K562 (cell line): ENCODE results near the gene AMZ1. TPM values are rescaled to one million over a fixed set of nuclear protein-coding genes. Genes with fewer than 3 reads are reported as not detected.

Source experiments
- ATAC-seq: fragments of 200-7000 bp; cut with Tn5 transposase; 3 replicates; pipeline ENCODE4 v1.9.1; 2020; ENCODE audit warnings: moderate library complexity
- BruUV-seq: library from RNA; stranded (reverse); fragments of 400-500 nt; replicated peaks from 2 replicates; lab custom pipeline; 2021; lab: Mats Ljungman, UMichigan
- CTCF ChIA-PET: fragments of 300-600 bp; formaldehyde crosslinking; extraction: SDS; loops from one replicate; lab custom pipeline; 2021; ENCODE audit warnings: low intra/inter-chr PET ratio; lab: Yijun Ruan, JAX
- POLR2A ChIA-PET: fragments of 300-600, 350-650 bp; sonication (Branson Sonifier 250); formaldehyde crosslinking; extraction: SDS; loops from one replicate; lab custom pipeline; 2021; ENCODE audit warnings: antibody characterized with exemption, inconsistent platforms; lab: Yijun Ruan, JAX
- DNase-seq, 4 experiments: peaks; one replicate each; pipeline versions ENCODE4 v3.0.0 to v3.0.0-alpha.2; 2011 to 2018; ENCODE audit warnings: low spot score in 3 of 4, mixed read lengths in 3 of 4; ENCODE audit errors: extremely low read depth in 1 of 4
- FAIRE-seq: peaks from 2 replicates; lab custom pipeline; 2011; peaks lifted over from hg19 to GRCh38; lab: Jason Lieb, UNC
- H2AFZ ChIP-seq: 2 replicates; pipeline ENCODE4 v1.6.0; 2011; ENCODE audit warnings: low read depth, low read length, control low read depth, inconsistent platforms
- H3K27ac ChIP-seq: fragments of 200-600 bp; 3 replicates; pipeline ENCODE4 v1.8.0; 2011; ENCODE audit warnings: low read depth, mild to moderate bottlenecking, control low read depth, inconsistent platforms, low read length, moderate library complexity, mixed read lengths; ENCODE audit errors: extremely low read depth
- H3K27me3 ChIP-seq, 2 experiments: fragments of 300-600 bp in 1 of 2; 2 replicates in 1 of 2; 3 replicates in 1 of 2; pipeline versions ENCODE4 v1.6.0 to v1.8.0; 2011; ENCODE audit warnings: inconsistent platforms in 2 of 2, low read length in 2 of 2, mild to moderate bottlenecking in 1 of 2, mixed read lengths in 1 of 2, moderate library complexity in 1 of 2; ENCODE audit not compliant: control insufficient read depth in 2 of 2, insufficient read depth in 2 of 2
- H3K36me3 ChIP-seq: fragments of 300-600 bp; 3 replicates; pipeline ENCODE4 v1.8.0; 2011; ENCODE audit warnings: mild to moderate bottlenecking, low read length, inconsistent platforms; ENCODE audit not compliant: control insufficient read depth, insufficient read depth
- H3K4me1 ChIP-seq, 2 experiments: fragments of 200-600 bp in 1 of 2; replicated peaks in 1 of 2; 2 replicates in 1 of 2; 3 replicates in 1 of 2; pipeline versions ENCODE4 v1.5.1 to v1.8.0; 2011; ENCODE audit warnings: inconsistent platforms in 2 of 2, low read length in 2 of 2, mild to moderate bottlenecking in 1 of 2, mixed read lengths in 1 of 2, moderate library complexity in 1 of 2; ENCODE audit not compliant: control insufficient read depth in 2 of 2, insufficient read depth in 2 of 2
- H3K4me2 ChIP-seq: 2 replicates; pipeline ENCODE4 v1.6.1; 2011; ENCODE audit warnings: low read length, control low read depth, inconsistent platforms, mixed read lengths; ENCODE audit not compliant: insufficient read depth
- H3K4me3 ChIP-seq: fragments of 200-600 bp; sonication (generic), shearing (Covaris generic); 2 replicates; pipeline ENCODE4 v1.5.1; 2016; ENCODE audit warnings: control low read depth, inconsistent platforms
- H3K79me2 ChIP-seq: fragments of 200-600 bp; 3 replicates; pipeline ENCODE4 v1.8.0; 2011; ENCODE audit warnings: low read length, inconsistent platforms; ENCODE audit not compliant: control insufficient read depth, insufficient read depth
- H3K9ac ChIP-seq, 2 experiments: 2 replicates each; pipeline versions ENCODE4 v1.6.0 to v1.6.1; 2011; ENCODE audit warnings: low read depth in 2 of 2, low read length in 2 of 2, control low read depth in 1 of 2, inconsistent platforms in 1 of 2, mild to moderate bottlenecking in 1 of 2, mixed read lengths in 1 of 2; ENCODE audit not compliant: insufficient read depth in 1 of 2
- H3K9me1 ChIP-seq: one replicate; pipeline ENCODE4 v1.6.0; 2011; ENCODE audit warnings: inconsistent platforms, mild to moderate bottlenecking, low read length, moderate library complexity; ENCODE audit not compliant: control insufficient read depth, insufficient read depth
- H3K9me3 ChIP-seq: replicated peaks from 2 replicates; pipeline ENCODE4 v1.5.1; 2011; ENCODE audit warnings: low read depth, low read length, inconsistent platforms; ENCODE audit not compliant: control insufficient read depth, insufficient read depth
- H4K20me1 ChIP-seq: replicated peaks from 2 replicates; pipeline ENCODE4 v1.6.1; 2011; ENCODE audit warnings: low read length, inconsistent platforms, mixed read lengths; ENCODE audit not compliant: control insufficient read depth, insufficient read depth
- CEBPZ ChIP-seq: fragments of 150-350 bp; IDR thresholded peaks from 2 replicates; pipeline ENCODE4 v1.6.1; 2014; ENCODE audit warnings: low read depth, mild to moderate bottlenecking, low read length, borderline replicate concordance
- CREB1 ChIP-seq, 2 experiments: sonication (generic) in 1 of 2; formaldehyde crosslinking in 1 of 2; IDR thresholded peaks; 2 replicates each; pipeline versions ENCODE4 v1.6.1 to v1.8.0; 2012 to 2022; ENCODE audit warnings: inconsistent platforms in 1 of 2, mild to moderate bottlenecking in 1 of 2, missing genetic modification reagents in 1 of 2, moderate library complexity in 1 of 2
- FOXA3 ChIP-seq, 2 experiments: fragments of 450-650 bp in 1 of 2; sonication (generic) in 1 of 2; formaldehyde crosslinking; IDR thresholded peaks in 1 of 2; conservative IDR thresholded peaks in 1 of 2; 2 replicates each; pipeline versions ENCODE4 v1.4.0 to v1.8.0; 2020 to 2022; ENCODE audit warnings: mild to moderate bottlenecking in 2 of 2, missing genetic modification reagents in 1 of 2
- HEY1 ChIP-seq: fragments of 250-450 bp; sonication (Bioruptor Pico); IDR thresholded peaks from 2 replicates; pipeline ENCODE4 v1.5.0; 2020; ENCODE audit warnings: mild to moderate bottlenecking, moderate library complexity, borderline replicate concordance
- MLLT1 ChIP-seq, 2 experiments: fragments of 450-650 bp; IDR thresholded peaks; 2 replicates each; pipeline ENCODE4 v1.6.1; 2016
- NCOA2 ChIP-seq, 2 experiments: fragments of 450-650 bp; IDR thresholded peaks; 2 replicates each; pipeline ENCODE4 v1.6.1; 2018; ENCODE audit warnings: mild to moderate bottlenecking in 2 of 2, moderate library complexity in 1 of 2; ENCODE audit not compliant: partially characterized antibody in 2 of 2
- RBFOX2 ChIP-seq: fragments of 200-400 bp; formaldehyde crosslinking; IDR thresholded peaks from 2 replicates; pipeline ENCODE4 v1.6.1; 2017; ENCODE audit warnings: low read depth, mild to moderate bottlenecking, low read length, moderate library complexity
- SP2 ChIP-seq: IDR thresholded peaks from 2 replicates; pipeline ENCODE4 v1.6.1; 2011; ENCODE audit warnings: mild to moderate bottlenecking, low read depth, low read length, moderate library complexity; ENCODE audit not compliant: poor library complexity, severe bottlenecking; ENCODE audit errors: extremely low read depth
- TAF15 ChIP-seq: fragments of 200-400 bp; formaldehyde crosslinking; IDR thresholded peaks from 2 replicates; pipeline ENCODE4 v1.6.1; 2017; ENCODE audit warnings: mild to moderate bottlenecking, low read depth, low read length, moderate library complexity
- TAF7 ChIP-seq: fragments of 450-650 bp; IDR thresholded peaks from 2 replicates; pipeline ENCODE4 v1.6.1; 2016; ENCODE audit warnings: missing genetic modification characterization, missing compliant biosample characterization
- ZNF165 ChIP-seq: fragments of 250-450 bp; sonication (Bioruptor Pico); IDR thresholded peaks from 2 replicates; pipeline ENCODE4 v1.4.0; 2020; ENCODE audit warnings: borderline replicate concordance
- ZNF263 ChIP-seq: sonication (generic); formaldehyde crosslinking; IDR thresholded peaks from 2 replicates; pipeline ENCODE4 v1.8.0; 2022; ENCODE audit warnings: mild to moderate bottlenecking, missing genetic modification reagents, borderline replicate concordance
- ZNF431 ChIP-seq: sonication (generic); formaldehyde crosslinking; IDR thresholded peaks from 2 replicates; pipeline ENCODE4 v1.8.0; 2022; ENCODE audit warnings: mild to moderate bottlenecking, missing genetic modification reagents
- WGBS: fragments of 100-300 bp; shearing (Covaris generic); methylation state at CpG from one replicate; pipeline ENCODE4 v1.1.6; 2016; ENCODE audit warnings: low coverage, mixed read lengths; ENCODE audit not compliant: insufficient coverage; ENCODE audit errors: missing lambda C conversion rate; 5-methylcytosine and 5-hydroxymethylcytosine counted together
- in situ Hi-C: fragments of 300-500 bp; cut with MboI; formaldehyde crosslinking; loops from 4 replicates; pipeline ENCODE4 v1.15.0; 2018; ENCODE audit warnings: inconsistent platforms, mixed read lengths
- intact Hi-C: fragments of 100-400 bp; cut with micrococcal nuclease; formaldehyde crosslinking; loops from 2 replicates; pipeline ENCODE4 v1.14.2; 2022
- polyA plus RNA-seq, 8 experiments: library from polyadenylated mRNA; depleted of rRNA in 4 of 8; stranded (reverse) in 5 of 8; unstranded in 3 of 8; fragments of >200 nt; fragmentation: Nextera tagmentation in 2 of 8; fragmentation: Illumina TruSeq in 1 of 8; extraction: Ambion mirVana in 2 of 8; extraction: Trizol in 1 of 8; gene quantifications; 2 replicates each; pipeline versions ENCODE4 v1.2.1 to v1.2.3, GENCODE V29; 2011 to 2014; ENCODE audit warnings: inconsistent platforms in 1 of 8, missing spikeins in 1 of 8
- total RNA-seq, 7 experiments: library from RNA; depleted of rRNA in 6 of 7; stranded (reverse); fragments of >200 nt in 6 of 7; fragmentation: Illumina TruSeq in 2 of 7; extraction: Trizol in 2 of 7; gene quantifications; 2 replicates each; pipeline versions ENCODE4 v1.2.1 to v1.2.3, GENCODE V29; 2011 to 2021; ENCODE audit warnings: low replicate concordance in 1 of 7
- TF ChIP-seq, protein P1 (sequence below): sonication (generic); formaldehyde crosslinking; IDR thresholded peaks from 2 replicates; pipeline ENCODE4 v1.8.0; 2023; ENCODE audit warnings: mild to moderate bottlenecking, missing genetic modification reagents

AMZ1 gene
- total and polyA plus RNA-seq, 9 of the 15 experiments (the other 6 are each of a cell fraction or from before 2014, with no cell fraction given) = not detected

DNA sequence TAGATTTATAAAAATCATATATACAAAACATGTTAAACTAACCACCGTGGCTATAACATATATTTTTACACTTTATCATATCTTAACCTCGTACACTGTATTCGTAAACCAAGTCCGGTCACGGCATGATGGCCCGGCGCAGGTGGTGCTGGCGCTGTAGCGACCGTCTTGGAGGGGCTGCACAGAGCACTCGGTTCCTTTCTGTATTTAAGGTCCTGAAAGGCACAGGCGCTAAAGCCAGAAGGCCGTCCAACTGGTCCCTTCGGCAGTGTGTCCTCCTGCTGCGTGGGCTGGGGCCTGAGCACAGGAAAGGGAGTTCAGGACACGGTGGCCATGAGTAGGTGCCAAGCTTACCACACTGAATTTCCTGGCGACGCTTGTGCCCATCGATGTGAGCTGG, 33.8 kb downstream of the AMZ1 start:
- Histone ChIP-seq H4K20me1 (no peaks in the 10 kb centered on the region), H3K9ac (peak overlapping the region in 1 of 2 experiments; percentile 20; a peak in 1 of 4 replicates), H3K9me3 (no peaks in the 10 kb centered on the region), H3K4me2 (no peak overlapping the region)
- BruUV-seq = no TSS peak
- ATAC-seq = no peak
- TF ChIP-seq, protein P1, sequence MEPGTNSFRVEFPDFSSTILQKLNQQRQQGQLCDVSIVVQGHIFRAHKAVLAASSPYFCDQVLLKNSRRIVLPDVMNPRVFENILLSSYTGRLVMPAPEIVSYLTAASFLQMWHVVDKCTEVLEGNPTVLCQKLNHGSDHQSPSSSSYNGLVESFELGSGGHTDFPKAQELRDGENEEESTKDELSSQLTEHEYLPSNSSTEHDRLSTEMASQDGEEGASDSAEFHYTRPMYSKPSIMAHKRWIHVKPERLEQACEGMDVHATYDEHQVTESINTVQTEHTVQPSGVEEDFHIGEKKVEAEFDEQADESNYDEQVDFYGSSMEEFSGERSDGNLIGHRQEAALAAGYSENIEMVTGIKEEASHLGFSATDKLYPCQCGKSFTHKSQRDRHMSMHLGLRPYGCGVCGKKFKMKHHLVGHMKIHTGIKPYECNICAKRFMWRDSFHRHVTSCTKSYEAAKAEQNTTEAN (CRISPR knock-in tag) = no peak
- TF ChIP-seq SP2 (no peak), TAF7 (no peak), MLLT1 (IDR thresholded peaks at IDR 0.05) (no peak), CEBPZ (no peak), TAF15 (no peak), FOXA3 (CRISPR knock-in tag; conservative IDR thresholded peaks at IDR 0.05 in 1 of 2, IDR thresholded peaks at IDR 0.05 in 1 of 2) (no peak), RBFOX2 (no peak), HEY1 (no peak), ZNF431 (CRISPR knock-in tag) (no peak), CREB1 (IDR thresholded peaks at IDR 0.05) (no peak), CREB1 (CRISPR knock-in tag; IDR thresholded peaks at IDR 0.05) (no peak), NCOA2 (IDR thresholded peaks at IDR 0.05; ENCODE audit: partially characterized antibody in 2 of 2) (no peak), ZNF263 (no peak), ZNF165 (CRISPR knock-in tag) (no peak)
- TF ChIP-seq, all 486 proteins: peak for 0
- POLR2A ChIA-PET = no interaction called here
- CTCF ChIA-PET = no interaction called here
- Histone ChIP-seq H3K27me3 (no peaks in the 10 kb centered on the region), H3K79me2 (no peaks in the 10 kb centered on the region), H3K9me1 (no peaks in the 10 kb centered on the region), H2AFZ (no peak overlapping the region), H3K27ac (no peak overlapping the region), H3K36me3 (no peaks in the 10 kb centered on the region; the same call in 2 of the 3 replicates), H3K4me3 (no peak overlapping the region), H3K4me1 (peaks cover 19 to 46% of the 10 kb centered on the region in 2 experiments)
- in situ Hi-C loops = no loop called here
- intact Hi-C loops = no loop called here
- 86% methylated on average over 17 of the region's 19 CpGs for whole genome bisulfite sequencing
- FAIRE-seq (no peak), DNase-seq (no peak)
